GM23248 (cell line): ENCODE measurements around the gene SUGCT. TPM values are rescaled to one million over a fixed set of nuclear protein-coding genes. Genes with fewer than 3 reads are reported as not detected.

Experiments used
- DNase-seq: peaks from one replicate; pipeline ENCODE4 v3.0.0-alpha.2; 2015
- H2AFZ ChIP-seq: fragments of 200-600 bp; sonication (generic); 2 replicates; pipeline ENCODE4 v1.6.1; 2016; ENCODE audit warnings: antibody characterized with exemption
- H3F3A ChIP-seq: fragments of 200-600 bp; sonication (generic); 2 replicates; pipeline ENCODE4 v1.6.1; 2016; ENCODE audit warnings: mild to moderate bottlenecking, antibody characterized with exemption, mixed run types; ENCODE audit not compliant: insufficient read depth
- H3K27ac ChIP-seq: fragments of 200-600 bp; sonication (generic); 2 replicates; pipeline ENCODE4 v1.5.1; 2016; ENCODE audit warnings: mild to moderate bottlenecking
- H3K27me3 ChIP-seq: fragments of 200-600 bp; sonication (generic); replicated peaks from 2 replicates; pipeline ENCODE4 v1.6.1; 2016; ENCODE audit warnings: mild to moderate bottlenecking; ENCODE audit not compliant: insufficient read depth
- H3K36me3 ChIP-seq: fragments of 200-600 bp; sonication (generic); 2 replicates; pipeline ENCODE4 v1.6.1; 2016; ENCODE audit warnings: low read depth, mild to moderate bottlenecking
- H3K4me1 ChIP-seq: fragments of 200-600 bp; sonication (generic); 2 replicates; pipeline ENCODE4 v1.6.1; 2016; ENCODE audit warnings: mild to moderate bottlenecking; ENCODE audit not compliant: insufficient read depth
- H3K4me2 ChIP-seq: fragments of 200-600 bp; sonication (generic); one replicate; pipeline ENCODE4 v1.6.1; 2016; ENCODE audit warnings: mild to moderate bottlenecking; ENCODE audit not compliant: unreplicated experiment
- H3K4me3 ChIP-seq: fragments of 200-600 bp; sonication (generic); 2 replicates; pipeline ENCODE4 v1.5.1; 2016; ENCODE audit warnings: mild to moderate bottlenecking
- H3K79me2 ChIP-seq: fragments of 200-600 bp; sonication (generic); 2 replicates; pipeline ENCODE4 v1.6.1; 2016; ENCODE audit warnings: mild to moderate bottlenecking; ENCODE audit not compliant: insufficient read depth
- H3K9ac ChIP-seq: fragments of 200-600 bp; sonication (generic); 2 replicates; pipeline ENCODE4 v1.6.1; 2016; ENCODE audit warnings: mild to moderate bottlenecking
- H3K9me2 ChIP-seq: fragments of 200-600 bp; sonication (generic); 2 replicates; pipeline ENCODE4 v1.6.1; 2016; ENCODE audit warnings: mixed run types, mild to moderate bottlenecking, moderate library complexity; ENCODE audit not compliant: insufficient read depth
- H3K9me3 ChIP-seq: fragments of 200-600 bp; sonication (generic); one replicate; pipeline ENCODE4 v1.6.1; 2017; ENCODE audit warnings: low read depth
- H4K20me1 ChIP-seq: fragments of 200-600 bp; sonication (generic); 2 replicates; pipeline ENCODE4 v1.6.0; 2016; ENCODE audit not compliant: insufficient read depth
- EZH2 ChIP-seq: fragments of 200-600 bp; sonication (generic); IDR thresholded peaks from 2 replicates; pipeline ENCODE4 v1.6.1; 2018; ENCODE audit warnings: antibody characterized with exemption, mild to moderate bottlenecking; ENCODE audit not compliant: insufficient read depth, poor library complexity, severe bottlenecking
- EZH2phosphoT487 ChIP-seq: fragments of 200-600 bp; sonication (generic); IDR thresholded peaks from 2 replicates; pipeline ENCODE4 v1.6.1; 2018; ENCODE audit warnings: antibody characterized with exemption, moderate library complexity, mild to moderate bottlenecking, low read depth; ENCODE audit not compliant: insufficient read depth
- WGBS, 2 experiments: methylation state at CpG; one replicate each; pipeline ENCODE4 v1.1.6; 2015 to 2017; ENCODE audit warnings: low lambda C conversion rate in 2 of 2, low coverage in 1 of 2; ENCODE audit errors: missing lambda C conversion rate in 2 of 2; 5-methylcytosine and 5-hydroxymethylcytosine counted together
- in situ Hi-C: fragments of 300-500 bp; cut with MboI; formaldehyde crosslinking; loops from 2 replicates; pipeline ENCODE4 v1.15.0; 2020
- polyA plus RNA-seq: library from polyadenylated mRNA; unstranded; fragments of >200 nt; fragmentation: Nextera tagmentation; extraction: Ambion mirVana; gene quantifications from 2 replicates; pipeline ENCODE4 v1.2.1, GENCODE V29; 2016
- total RNA-seq: library from RNA; depleted of rRNA; stranded (reverse); fragments of >200 nt; shearing (Covaris generic); gene quantifications from 2 replicates; pipeline ENCODE4 v1.2.3, GENCODE V29; 2014

Gene SUGCT
- total and polyA plus RNA-seq, 2 experiments from 2014 or later: 2.2 to 7.1 TPM

- Histone ChIP-seq H3K4me3 (no peak overlapping the region), H3F3A (no peaks in the 10 kb centered on the region), H3K4me2 (no peak overlapping the region), H3K27ac (no peak overlapping the region), H3K36me3 (no peaks in the 10 kb centered on the region), H4K20me1 (no peaks in the 10 kb centered on the region), H3K4me1 (no peaks in the 10 kb centered on the region), H3K9ac (no peak overlapping the region), H3K27me3 (no peaks in the 10 kb centered on the region), H2AFZ (no peak overlapping the region), H3K79me2 (no peaks in the 10 kb centered on the region), H3K9me2 (no peaks in the 10 kb centered on the region), H3K9me3 (no peaks in the 10 kb centered on the region)
- in situ Hi-C loops: no loop called here
- no peak for DNase-seq
- 69 to 77% methylated on average over 2 of the region's 2 CpGs for WGBS, 2 experiments
- TF ChIP-seq EZH2 (no peak), EZH2phosphoT487 (no peak)
Observed at GRCh38 chr7:40859076-40859475, 724.3 kb downstream of the SUGCT start.

- 91% methylated on average over 15 of the region's 15 CpGs for WGBS, 2 experiments
- Histone ChIP-seq H3F3A (no peaks in the 10 kb centered on the region), H2AFZ (no peak overlapping the region), H3K27ac (no peak overlapping the region), H3K9me2 (no peaks in the 10 kb centered on the region), H3K27me3 (no peaks in the 10 kb centered on the region), H3K9me3 (no peaks in the 10 kb centered on the region), H3K4me1 (no peaks in the 10 kb centered on the region), H3K4me2 (no peak overlapping the region), H3K36me3 (no peaks in the 10 kb centered on the region), H4K20me1 (no peaks in the 10 kb centered on the region), H3K79me2 (no peaks in the 10 kb centered on the region), H3K9ac (no peak overlapping the region), H3K4me3 (no peak overlapping the region)
- no peak for DNase-seq
- TF ChIP-seq EZH2 (no peak), EZH2phosphoT487 (no peak)
- in situ Hi-C loops: no loop called here
Observed at GRCh38 chr7:40859965-40860543, 725.2 kb downstream of the SUGCT start.

- Histone ChIP-seq H3K4me3 (no peak overlapping the region), H3K79me2 (no peaks in the 10 kb centered on the region), H3K4me1 (peaks cover 6% of the 10 kb centered on the region; the same call in 1 of the 2 replicates), H4K20me1 (no peaks in the 10 kb centered on the region), H3K9me3 (no peaks in the 10 kb centered on the region), H3K27ac (no peak overlapping the region), H3K36me3 (no peaks in the 10 kb centered on the region), H3K9ac (no peak overlapping the region), H2AFZ (no peak overlapping the region), H3K4me2 (no peak overlapping the region), H3K9me2 (no peaks in the 10 kb centered on the region), H3K27me3 (no peaks in the 10 kb centered on the region), H3F3A (no peaks in the 10 kb centered on the region)
- TF ChIP-seq EZH2: no peak
- no peak for TF ChIP-seq EZH2phosphoT487
- in situ Hi-C loops: no loop called here
- 79 to 92% methylated on average over 10 of the region's 10 CpGs for WGBS, 2 experiments
- no peak for DNase-seq
Observed at GRCh38 chr7:40865441-40866233, 730.8 kb downstream of the SUGCT start.

GRCh38 chr7:40866601-40867000, 731.8 kb downstream of the SUGCT start:
- in situ Hi-C loops: no loop called here
- H3K9ac ChIP-seq: no peak overlapping the region
- H3K4me2 ChIP-seq: no peak overlapping the region
- 72 to 74% methylated on average over 10 of the region's 10 CpGs for WGBS, 2 experiments
- H3F3A ChIP-seq: no peaks in the 10 kb centered on the region
- DNase-seq: no peak
- no peak overlapping the region for H3K4me3 ChIP-seq
- H3K9me2 ChIP-seq: no peaks in the 10 kb centered on the region
- TF ChIP-seq EZH2 (no peak), EZH2phosphoT487 (no peak)
- no peaks in the 10 kb centered on the region for H3K79me2 ChIP-seq
- no peaks in the 10 kb centered on the region for H3K27me3 ChIP-seq
- H3K36me3 ChIP-seq: no peaks in the 10 kb centered on the region
- H3K9me3 ChIP-seq: no peaks in the 10 kb centered on the region
- peaks cover 6% of the 10 kb centered on the region; the same call in 1 of the 2 replicates for H3K4me1 ChIP-seq
- no peaks in the 10 kb centered on the region for H4K20me1 ChIP-seq
- no peak overlapping the region for H2AFZ ChIP-seq
- H3K27ac ChIP-seq: no peak overlapping the region
